WI38 (cell line): ENCODE results near the gene SP140L.
"Not testable (repeated sequence)": the region's sequence is repeated elsewhere in the genome, so short reads cannot be mapped to it uniquely, and the experiment has no call there.

ENCODE experiments used
- H3K4me3 ChIP-seq: 2 replicates; pipeline ENCODE4 v1.5.1; 2011; ENCODE audit warnings: low read depth, mild to moderate bottlenecking, control low read depth, low read length
- CTCF ChIP-seq: IDR thresholded peaks from 2 replicates; pipeline ENCODE4 v1.5.1; 2012; ENCODE audit warnings: low read depth, mild to moderate bottlenecking, control low read depth, low read length

SP140L gene

GRCh38 chr2:230394301-230394700, 67.3 kb downstream of the SP140L start:
- no peak overlapping the region for H3K4me3 ChIP-seq
- TF ChIP-seq CTCF: no peak

- H3K4me3 ChIP-seq: not testable (repeated sequence)
Measured at GRCh38 chr2:230398698-230399097, 71.7 kb downstream of the SP140L start.

- no peak for TF ChIP-seq CTCF
- H3K4me3 ChIP-seq: no peak overlapping the region
Measured at GRCh38 chr2:230400041-230400440, 73.0 kb downstream of the SP140L start.

GRCh38 chr2:230400454-230400853, 73.5 kb downstream of the SP140L start:
- H3K4me3 ChIP-seq: no peak overlapping the region
- TF ChIP-seq CTCF: no peak

GRCh38 chr2:230401026-230401425, 74.0 kb downstream of the SP140L start:
- not testable (repeated sequence) for H3K4me3 ChIP-seq

- TF ChIP-seq CTCF: no peak
- no peak overlapping the region for H3K4me3 ChIP-seq
Measured at GRCh38 chr2:230403746-230404145, 76.8 kb downstream of the SP140L start.

- no peak for TF ChIP-seq CTCF
- H3K4me3 ChIP-seq: no peak overlapping the region
Measured at GRCh38 chr2:230405824-230406223, 78.8 kb downstream of the SP140L start.

- no peak for TF ChIP-seq CTCF
- H3K4me3 ChIP-seq: no peak overlapping the region
Measured at GRCh38 chr2:230408244-230408842, 81.3 kb downstream of the SP140L start.

GRCh38 chr2:230409316-230409715, 82.3 kb downstream of the SP140L start:
- not testable (repeated sequence) for H3K4me3 ChIP-seq
